Uterus (tissue), 2 donors: ENCODE measurements around the gene TMEM72.

Experiments used
- CTCF ChIP-seq, 4 experiments: fragments of 200-600 bp in 2 of 4; fragments of 450-650 bp in 2 of 4; sonication (generic) in 2 of 4; IDR thresholded peaks; one replicate each; pipeline ENCODE4 v1.5.1; 2016 to 2019; ENCODE audit warnings: antibody characterized with exemption in 4 of 4, mild to moderate bottlenecking in 2 of 4, moderate library complexity in 1 of 4
- POLR2A ChIP-seq, 2 donors: fragments of 450-650 bp; IDR thresholded peaks; one replicate each; pipeline ENCODE4 v1.6.1; 2016; ENCODE audit warnings: antibody characterized with exemption in 2 of 2, mild to moderate bottlenecking in 1 of 2, moderate library complexity in 1 of 2

GRCh38 chr10:44917848-44918247 lies 6.7 kb downstream of the TMEM72 start:
- no peak for TF ChIP-seq CTCF (IDR thresholded peaks at IDR 0.05)
- no peak for TF ChIP-seq POLR2A (IDR thresholded peaks at IDR 0.05)
